Measurements from ENCODE around the gene EMCN. TPM values are rescaled to one million over a fixed set of nuclear protein-coding genes. Genes with fewer than 3 reads are reported as not detected.
"Not testable (repeated sequence)": the region's sequence is repeated elsewhere in the genome, so short reads cannot be mapped to it uniquely, and the experiment has no call there.

The EMCN gene
- total RNA-seq, 2 donors from 2014 or later: 2.5 to 4.5 TPM

- DNase-seq (no peak), ATAC-seq (no peak)
- intact Hi-C loops (cut with DNase I, micrococcal nuclease): no loop called here
Measured at GRCh38 chr4:100414016-100414790, 103.6 kb downstream of the EMCN start.

- ATAC-seq (no peak), DNase-seq (no peak)
- intact Hi-C loops (cut with DNase I, micrococcal nuclease): no loop called here
Measured at GRCh38 chr4:100391863-100392262, 126.0 kb downstream of the EMCN start.

GRCh38 chr4:100391086-100391485 is 126.7 kb downstream of the EMCN start:
- ATAC-seq: no peak
- intact Hi-C loops (cut with DNase I, micrococcal nuclease): no loop called here
- DNase-seq: no peak

- DNase-seq: no peak
Measured at GRCh38 chr4:100386270-100386669, 131.6 kb downstream of the EMCN start.

DNA sequence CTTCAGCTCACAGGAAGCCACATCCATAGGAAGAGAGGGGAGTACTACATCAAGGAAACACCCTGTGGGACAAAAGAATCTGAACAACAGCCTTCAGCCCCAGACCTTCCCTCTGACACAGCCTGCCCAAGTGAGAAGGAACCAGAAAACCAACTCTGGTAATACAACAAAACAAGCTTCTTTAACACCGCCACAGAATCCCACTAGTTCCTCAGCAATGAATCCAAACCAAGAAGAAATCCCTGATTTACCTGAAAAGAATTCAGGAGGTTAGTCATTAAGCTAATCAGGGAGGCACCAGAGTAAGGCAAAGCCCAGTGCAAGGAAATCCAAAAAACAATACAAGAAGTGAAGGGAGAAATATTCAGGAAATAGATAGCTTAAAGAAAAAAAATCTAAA is 137.4 kb downstream of the EMCN start:
- ATAC-seq; intact Hi-C loops (cut with DNase I, micrococcal nuclease); DNase-seq: not testable (repeated sequence)

More at GRCh38 chr4:100386270-100386669, 131.6 kb downstream of the EMCN start:
- ATAC-seq: no peak
- intact Hi-C loops (cut with DNase I, micrococcal nuclease): no loop called here

DNA sequence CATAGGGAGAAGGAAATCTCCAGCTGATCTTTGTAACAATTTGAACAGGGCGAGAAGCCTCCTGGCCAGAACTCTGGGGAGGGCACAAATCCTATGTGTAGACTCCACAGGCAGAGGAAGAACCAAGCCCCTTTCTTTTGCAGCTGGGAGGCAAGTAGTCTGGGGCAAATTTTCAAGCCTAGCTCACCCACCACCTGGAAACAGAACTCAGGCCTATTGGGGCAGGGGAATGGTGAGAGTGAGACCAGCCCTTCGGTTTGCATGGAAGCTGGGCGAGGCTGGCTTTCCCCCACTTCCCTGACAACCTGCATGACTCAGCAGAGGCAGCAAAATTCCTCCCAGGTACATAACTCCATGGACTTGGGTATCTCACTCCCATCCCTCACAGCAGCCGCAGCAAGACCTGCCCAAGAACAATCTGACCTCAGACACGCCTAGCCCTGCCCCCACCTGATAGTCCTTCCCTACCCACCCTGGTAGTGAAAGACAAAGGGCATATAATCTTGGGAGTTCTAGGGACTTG is 138.2 kb downstream of the EMCN start:
- ATAC-seq: no peak
- peak in 1 of 2 donors; percentile 14 for DNase-seq
- intact Hi-C loops (cut with DNase I, micrococcal nuclease): no loop called here

GRCh38 chr4:100372432-100372831 is 145.4 kb downstream of the EMCN start:
- no peak for ATAC-seq
- no peak for DNase-seq
- intact Hi-C loops (cut with DNase I, micrococcal nuclease): no loop called here

- DNase-seq (no peak), ATAC-seq (no peak)
- intact Hi-C loops (cut with DNase I, micrococcal nuclease): no loop called here
Measured at GRCh38 chr4:100369871-100370270, 148.0 kb downstream of the EMCN start.

DNA sequence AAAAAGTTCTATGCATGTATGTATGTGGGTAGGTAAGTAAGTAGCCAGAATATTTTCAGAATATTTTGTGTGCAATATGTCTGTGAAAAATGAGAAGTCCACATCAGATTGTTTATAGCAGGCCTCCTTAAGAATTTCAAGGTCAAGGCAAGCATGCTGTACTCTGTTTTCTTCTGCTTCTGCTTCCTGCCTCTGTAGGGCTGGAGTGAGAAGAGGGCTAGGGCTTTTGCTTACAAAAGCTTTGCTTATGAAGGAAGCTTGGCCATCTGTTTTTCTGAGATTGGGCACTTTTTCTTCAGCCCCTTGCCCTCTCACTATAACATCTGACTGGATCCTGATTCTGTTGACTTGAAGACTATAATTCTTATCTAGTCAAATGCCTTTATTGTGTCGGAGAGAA is 150.4 kb downstream of the EMCN start:
- intact Hi-C loops (cut with DNase I, micrococcal nuclease): no loop called here
- no peak for DNase-seq

GRCh38 chr4:100366213-100366612 is 151.6 kb downstream of the EMCN start:
- DNase-seq: no peak
- intact Hi-C loops (cut with DNase I, micrococcal nuclease): no loop called here
- ATAC-seq: no peak

More for the DNA sequence above, 150.4 kb downstream of the EMCN start:
- ATAC-seq: no peak

GRCh38 chr4:100362366-100362765 is 155.5 kb downstream of the EMCN start:
- intact Hi-C loops (cut with DNase I, micrococcal nuclease): no loop called here
- DNase-seq (no peak), ATAC-seq (no peak)

DNA sequence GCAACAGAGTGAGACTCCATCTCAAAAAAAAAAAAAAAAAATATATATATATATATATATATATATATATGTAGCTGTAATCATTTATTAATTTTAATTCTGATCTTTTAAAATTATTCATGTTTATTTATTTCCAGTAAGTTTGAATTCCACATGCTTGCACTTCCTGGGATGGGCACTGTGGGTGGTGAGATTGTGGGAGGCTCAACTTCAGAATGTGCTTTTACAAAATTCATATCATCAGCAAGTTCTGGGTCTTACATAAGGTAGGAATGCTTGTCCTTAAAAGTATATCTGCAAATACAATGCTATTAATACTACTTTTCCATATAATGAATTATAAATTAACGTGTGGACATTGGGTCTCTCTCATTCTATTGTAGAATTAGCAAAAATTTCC is 156.5 kb downstream of the EMCN start:
- intact Hi-C loops (cut with DNase I, micrococcal nuclease): no loop called here
- DNase-seq: no peak
- ATAC-seq: no peak

- no peak for ATAC-seq
- no peak for DNase-seq
- intact Hi-C loops (cut with DNase I, micrococcal nuclease): no loop called here
Measured at GRCh38 chr4:100360211-100360610, 157.6 kb downstream of the EMCN start.

- intact Hi-C loops (cut with DNase I, micrococcal nuclease): no loop called here
- no peak for ATAC-seq
- DNase-seq: no peak
Measured at GRCh38 chr4:100359441-100359840, 158.4 kb downstream of the EMCN start.

- no peak for DNase-seq
- no peak for ATAC-seq
- intact Hi-C loops (cut with DNase I, micrococcal nuclease): no loop called here
Measured at GRCh38 chr4:100357542-100357941, 160.3 kb downstream of the EMCN start.

DNA sequence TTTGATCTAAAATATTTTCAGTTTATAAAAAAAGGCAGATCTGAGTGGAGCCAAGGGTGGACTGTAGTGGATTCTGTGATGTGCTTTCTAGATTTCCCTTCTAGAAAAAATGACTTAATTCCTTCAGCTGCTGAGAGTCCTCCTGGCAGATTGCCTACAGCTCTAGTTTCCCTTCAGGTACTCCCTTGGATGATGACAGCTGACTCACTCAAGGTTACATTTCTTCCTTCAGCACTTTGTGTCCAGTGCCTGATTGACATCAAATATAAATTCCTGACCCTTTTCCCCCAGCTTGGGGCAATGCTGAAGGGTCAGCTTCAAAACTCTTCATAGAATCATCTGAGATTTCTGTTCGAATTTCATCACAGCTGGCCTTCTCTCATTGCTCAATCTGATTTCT is 161.7 kb downstream of the EMCN start:
- intact Hi-C loops (cut with DNase I, micrococcal nuclease): no loop called here
- ATAC-seq (no peak), DNase-seq (no peak)

- ATAC-seq; intact Hi-C loops (cut with DNase I, micrococcal nuclease); DNase-seq: not testable (repeated sequence)
Measured at GRCh38 chr4:100352352-100352751, 165.5 kb downstream of the EMCN start.

DNA sequence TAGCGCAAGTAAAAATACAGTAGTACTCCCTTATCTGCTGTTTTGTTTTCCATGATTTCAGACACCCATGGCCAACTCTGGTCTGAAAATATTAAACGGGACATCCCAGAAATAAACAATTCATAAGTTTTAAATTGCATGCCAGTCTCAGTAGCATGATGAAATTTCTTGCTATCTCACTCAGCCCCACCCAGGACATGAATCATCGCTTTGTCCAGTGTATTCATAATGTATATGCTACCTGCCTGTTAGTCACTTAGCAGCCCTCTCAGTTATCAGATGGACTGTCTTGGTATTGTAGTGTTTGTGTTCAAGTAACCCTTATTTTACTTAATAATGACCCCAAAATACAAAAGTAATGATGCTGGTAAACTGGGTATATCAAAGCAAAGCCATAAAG is 169.3 kb downstream of the EMCN start:
- DNase-seq: no peak
- intact Hi-C loops (cut with DNase I, micrococcal nuclease): no loop called here
- ATAC-seq: no peak

GRCh38 chr4:100347241-100347640 is 170.6 kb downstream of the EMCN start:
- ATAC-seq: no peak
- no peak for DNase-seq
- intact Hi-C loops (cut with DNase I, micrococcal nuclease): no loop called here

GRCh38 chr4:100345585-100345984 is 172.2 kb downstream of the EMCN start:
- no peak for DNase-seq
- intact Hi-C loops (cut with DNase I, micrococcal nuclease): no loop called here
- no peak for ATAC-seq
